WTC11 (cell line): Measurements from ENCODE around the gene KDM4B. TPM values are rescaled to one million over a fixed set of nuclear protein-coding genes. Genes with fewer than 3 reads are reported as not detected.
A peak's percentile ranks its signal among the peaks of the same experiment; 100 is the strongest.

Experiments
- ATAC-seq: fragments of 200-7000 bp; cut with Tn5 transposase; 2 replicates; pipeline ENCODE4 v1.10.0; 2021; ENCODE audit warnings: mild to moderate bottlenecking, moderate library complexity
- CTCF ChIA-PET: fragments of 300-600 bp; sonication (Branson Sonifier 250); formaldehyde crosslinking; loops from one replicate; lab custom pipeline; 2021; ENCODE audit warnings: antibody characterized with exemption; lab: Charles Lee
- POLR2A ChIA-PET: fragments of 350-600 bp; sonication (Branson Sonifier 250); formaldehyde crosslinking; loops from one replicate; lab custom pipeline; 2021; ENCODE audit warnings: antibody characterized with exemption; lab: Charles Lee
- DNase-seq: peaks from one replicate; pipeline ENCODE4 v3.0.0; 2021; ENCODE audit warnings: low spot score
- H3K27ac Mint-ChIP-seq: 2 replicates; pipeline ENCODE4 v1.8.0; 2021; ENCODE audit warnings: mixed read lengths
- H3K27me3 Mint-ChIP-seq: 2 replicates; pipeline ENCODE4 v1.8.0; 2021; ENCODE audit warnings: low read depth, mild to moderate bottlenecking, moderate library complexity, mixed read lengths
- H3K36me3 Mint-ChIP-seq: 2 replicates; pipeline ENCODE4 v1.8.0; 2021; ENCODE audit warnings: mixed read lengths
- H3K4me1 Mint-ChIP-seq: 2 replicates; pipeline ENCODE4 v1.8.0; 2022; ENCODE audit warnings: mixed read lengths
- H3K4me3 Mint-ChIP-seq: 2 replicates; pipeline ENCODE4 v1.8.0; 2021; ENCODE audit warnings: mild to moderate bottlenecking, moderate library complexity, mixed read lengths
- H3K9me3 Mint-ChIP-seq: 2 replicates; pipeline ENCODE4 v1.8.0; 2021; ENCODE audit warnings: mixed read lengths
- AR ChIP-seq: fragments of 250-450 bp; sonication (Bioruptor Pico); IDR thresholded peaks from 2 replicates; pipeline ENCODE4 v1.9.0; 2021; ENCODE audit warnings: mild to moderate bottlenecking
- ARID4B ChIP-seq: sonication (generic); formaldehyde crosslinking; IDR thresholded peaks from 2 replicates; pipeline ENCODE4 v1.8.0; 2023; ENCODE audit warnings: missing genetic modification reagents, mild to moderate bottlenecking, borderline replicate concordance
- CBFB ChIP-seq: sonication (generic); formaldehyde crosslinking; IDR thresholded peaks from 2 replicates; pipeline ENCODE4 v1.8.1; 2022; ENCODE audit warnings: mild to moderate bottlenecking, low read depth, missing genetic modification reagents
- CTCF ChIP-seq: fragments of 200-600 bp; IDR thresholded peaks from 2 replicates; pipeline ENCODE4 v1.8.0; 2022; ENCODE audit warnings: antibody characterized with exemption
- GABPB1 ChIP-seq: sonication (generic); formaldehyde crosslinking; IDR thresholded peaks from 2 replicates; pipeline ENCODE4 v1.8.1; 2023; ENCODE audit warnings: mild to moderate bottlenecking, missing genetic modification reagents
- NFE2L1 ChIP-seq: sonication (generic); formaldehyde crosslinking; IDR thresholded peaks from 2 replicates; pipeline ENCODE4 v1.8.1; 2023; ENCODE audit warnings: missing genetic modification reagents
- OVOL2 ChIP-seq: fragments of 250-450 bp; sonication (Bioruptor Pico); IDR thresholded peaks from 2 replicates; pipeline ENCODE4 v1.9.0; 2021; ENCODE audit warnings: mild to moderate bottlenecking, borderline replicate concordance
- PRRX2 ChIP-seq: fragments of 250-450 bp; sonication (Bioruptor Pico); IDR thresholded peaks from 2 replicates; pipeline ENCODE4 v1.8.0; 2021; ENCODE audit warnings: mild to moderate bottlenecking
- TEAD1 ChIP-seq: sonication (generic); formaldehyde crosslinking; IDR thresholded peaks from 2 replicates; pipeline ENCODE4 v1.8.0; 2022; ENCODE audit warnings: mild to moderate bottlenecking, missing genetic modification reagents
- ZNF232 ChIP-seq: sonication (generic); formaldehyde crosslinking; IDR thresholded peaks from 2 replicates; pipeline ENCODE4 v1.8.0; 2022; ENCODE audit warnings: mild to moderate bottlenecking, missing genetic modification reagents
- ZNF317 ChIP-seq: sonication (generic); formaldehyde crosslinking; IDR thresholded peaks from 2 replicates; pipeline ENCODE4 v1.8.1; 2023; ENCODE audit warnings: low read depth, mild to moderate bottlenecking, moderate library complexity, missing genetic modification reagents, borderline replicate concordance
- ZNF423 ChIP-seq: fragments of 250-450 bp; sonication (Bioruptor Pico); IDR thresholded peaks from 2 replicates; pipeline ENCODE4 v2.1.2; 2022; ENCODE audit warnings: mild to moderate bottlenecking, moderate library complexity
- ZNF512 ChIP-seq: sonication (generic); formaldehyde crosslinking; IDR thresholded peaks from 2 replicates; pipeline ENCODE4 v1.8.1; 2022; ENCODE audit warnings: missing genetic modification reagents, borderline replicate concordance
- total RNA-seq: library from RNA; stranded (reverse); gene quantifications from 3 replicates; pipeline ENCODE4 v1.2.3, GENCODE V29; 2021
- TF ChIP-seq, protein P1 (sequence below): sonication (generic); formaldehyde crosslinking; IDR thresholded peaks from 2 replicates; pipeline ENCODE4 v1.8.0; 2022; ENCODE audit warnings: mild to moderate bottlenecking, missing genetic modification reagents
- TF ChIP-seq, protein P2 (sequence below): sonication (generic); formaldehyde crosslinking; IDR thresholded peaks from 2 replicates; pipeline ENCODE4 v1.8.0; 2023; ENCODE audit warnings: missing genetic modification reagents
- TF ChIP-seq, protein P3 (sequence below): sonication (generic); formaldehyde crosslinking; IDR thresholded peaks from 2 replicates; pipeline ENCODE4 v1.8.1; 2022; ENCODE audit warnings: mild to moderate bottlenecking, missing genetic modification reagents, moderate library complexity, borderline replicate concordance

The KDM4B gene
- total RNA-seq, 1 experiment from 2014 or later: 43.2 TPM

DNA sequence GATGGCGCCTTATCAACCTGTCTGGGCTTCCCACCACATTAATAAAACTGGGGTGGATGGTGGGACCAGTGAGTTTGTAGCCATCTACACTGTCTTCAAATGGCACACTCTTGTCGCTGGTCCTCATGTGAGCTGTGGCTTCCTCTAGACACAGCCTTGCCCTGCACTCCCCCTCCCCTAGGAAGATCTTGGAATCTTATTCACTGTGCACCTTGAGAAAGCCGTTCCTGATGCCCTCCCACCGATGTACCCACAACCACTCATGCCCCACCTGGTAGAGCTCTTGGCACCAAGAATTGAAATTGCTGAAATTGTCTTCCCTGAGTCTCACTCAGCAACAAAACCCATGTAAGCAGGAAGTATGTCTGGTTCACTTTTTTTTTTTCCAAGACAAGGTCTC is 225.7 kb downstream of the KDM4B start:
- CTCF ChIA-PET: interaction anchor here (0.6 to 0.7 kb wide), 2 partner anchors 29 to 495 kb away, joined by 3 read pairs; no protein-coding TSS in a partner anchor
- H3K9me3 Mint-ChIP-seq: peaks cover 6% of the 10 kb centered on the region
- ATAC-seq (no peak), DNase-seq (no peak)
- H3K27me3 Mint-ChIP-seq: no peaks in the 10 kb centered on the region
- peaks cover 20% of the 10 kb centered on the region for H3K4me1 Mint-ChIP-seq
- POLR2A ChIA-PET: interaction anchor here (0.6 kb wide), 1 partner anchor 177 kb away, joined by 4 read pairs; no protein-coding TSS in a partner anchor
- TF ChIP-seq ZNF423 (CRISPR knock-in tag) (no peak), ZNF512 (no peak), NFE2L1 (CRISPR knock-in tag) (no peak), ZNF317 (CRISPR knock-in tag) (no peak), CTCF (no peak), AR (no peak), TEAD1 (CRISPR knock-in tag) (no peak), OVOL2 (CRISPR knock-in tag) (no peak), PRRX2 (CRISPR knock-in tag) (no peak), GABPB1 (no peak), ARID4B (no peak), ZNF232 (no peak), CBFB (CRISPR knock-in tag) (no peak)
- TF ChIP-seq, protein P1, sequence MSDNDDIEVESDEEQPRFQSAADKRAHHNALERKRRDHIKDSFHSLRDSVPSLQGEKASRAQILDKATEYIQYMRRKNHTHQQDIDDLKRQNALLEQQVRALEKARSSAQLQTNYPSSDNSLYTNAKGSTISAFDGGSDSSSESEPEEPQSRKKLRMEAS (CRISPR knock-in tag): no peak
- TF ChIP-seq, protein P2, sequence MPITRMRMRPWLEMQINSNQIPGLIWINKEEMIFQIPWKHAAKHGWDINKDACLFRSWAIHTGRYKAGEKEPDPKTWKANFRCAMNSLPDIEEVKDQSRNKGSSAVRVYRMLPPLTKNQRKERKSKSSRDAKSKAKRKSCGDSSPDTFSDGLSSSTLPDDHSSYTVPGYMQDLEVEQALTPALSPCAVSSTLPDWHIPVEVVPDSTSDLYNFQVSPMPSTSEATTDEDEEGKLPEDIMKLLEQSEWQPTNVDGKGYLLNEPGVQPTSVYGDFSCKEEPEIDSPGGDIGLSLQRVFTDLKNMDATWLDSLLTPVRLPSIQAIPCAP (CRISPR knock-in tag): no peak
- TF ChIP-seq, protein P3, sequence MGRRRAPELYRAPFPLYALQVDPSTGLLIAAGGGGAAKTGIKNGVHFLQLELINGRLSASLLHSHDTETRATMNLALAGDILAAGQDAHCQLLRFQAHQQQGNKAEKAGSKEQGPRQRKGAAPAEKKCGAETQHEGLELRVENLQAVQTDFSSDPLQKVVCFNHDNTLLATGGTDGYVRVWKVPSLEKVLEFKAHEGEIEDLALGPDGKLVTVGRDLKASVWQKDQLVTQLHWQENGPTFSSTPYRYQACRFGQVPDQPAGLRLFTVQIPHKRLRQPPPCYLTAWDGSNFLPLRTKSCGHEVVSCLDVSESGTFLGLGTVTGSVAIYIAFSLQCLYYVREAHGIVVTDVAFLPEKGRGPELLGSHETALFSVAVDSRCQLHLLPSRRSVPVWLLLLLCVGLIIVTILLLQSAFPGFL (CRISPR knock-in tag): no peak
- TF ChIP-seq, all 79 proteins: peak for 0
- Mint-ChIP-seq H3K4me3 (no peak overlapping the region), H3K27ac (peak overlapping the region; percentile 72; the same call in 1 of the 2 replicates), H3K36me3 (no peaks in the 10 kb centered on the region)
